ENCODE results near the gene DOCK7. TPM values are rescaled to one million over a fixed set of nuclear protein-coding genes. Genes with fewer than 3 reads are reported as not detected.

The DOCK7 gene
- total and polyA plus RNA-seq, 2 of the 8 experiments (the other 6 are each of a cell fraction or from before 2014, with no cell fraction given): 10.2 to 33.7 TPM

DNA sequence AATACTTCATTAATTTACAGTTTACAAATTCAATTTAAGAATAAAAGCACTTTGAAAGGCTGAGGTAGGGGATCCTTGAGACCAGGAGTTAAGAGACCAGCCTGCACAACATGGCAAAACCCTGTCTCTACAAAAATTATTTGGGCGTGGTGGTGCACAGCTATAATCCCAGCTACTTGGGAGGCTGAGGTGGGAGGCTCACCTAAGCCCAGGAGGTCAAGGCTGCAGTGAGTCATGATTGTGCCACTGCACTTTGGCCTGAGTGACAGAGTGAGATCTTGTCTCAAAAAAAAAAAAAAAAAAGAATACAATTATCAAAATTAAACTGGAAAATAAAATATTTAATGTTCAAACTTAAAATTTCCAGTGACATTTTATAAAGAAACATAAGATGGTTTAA lies 179.2 kb downstream of the DOCK7 start (continued):
- TF ChIP-seq, protein P1, sequence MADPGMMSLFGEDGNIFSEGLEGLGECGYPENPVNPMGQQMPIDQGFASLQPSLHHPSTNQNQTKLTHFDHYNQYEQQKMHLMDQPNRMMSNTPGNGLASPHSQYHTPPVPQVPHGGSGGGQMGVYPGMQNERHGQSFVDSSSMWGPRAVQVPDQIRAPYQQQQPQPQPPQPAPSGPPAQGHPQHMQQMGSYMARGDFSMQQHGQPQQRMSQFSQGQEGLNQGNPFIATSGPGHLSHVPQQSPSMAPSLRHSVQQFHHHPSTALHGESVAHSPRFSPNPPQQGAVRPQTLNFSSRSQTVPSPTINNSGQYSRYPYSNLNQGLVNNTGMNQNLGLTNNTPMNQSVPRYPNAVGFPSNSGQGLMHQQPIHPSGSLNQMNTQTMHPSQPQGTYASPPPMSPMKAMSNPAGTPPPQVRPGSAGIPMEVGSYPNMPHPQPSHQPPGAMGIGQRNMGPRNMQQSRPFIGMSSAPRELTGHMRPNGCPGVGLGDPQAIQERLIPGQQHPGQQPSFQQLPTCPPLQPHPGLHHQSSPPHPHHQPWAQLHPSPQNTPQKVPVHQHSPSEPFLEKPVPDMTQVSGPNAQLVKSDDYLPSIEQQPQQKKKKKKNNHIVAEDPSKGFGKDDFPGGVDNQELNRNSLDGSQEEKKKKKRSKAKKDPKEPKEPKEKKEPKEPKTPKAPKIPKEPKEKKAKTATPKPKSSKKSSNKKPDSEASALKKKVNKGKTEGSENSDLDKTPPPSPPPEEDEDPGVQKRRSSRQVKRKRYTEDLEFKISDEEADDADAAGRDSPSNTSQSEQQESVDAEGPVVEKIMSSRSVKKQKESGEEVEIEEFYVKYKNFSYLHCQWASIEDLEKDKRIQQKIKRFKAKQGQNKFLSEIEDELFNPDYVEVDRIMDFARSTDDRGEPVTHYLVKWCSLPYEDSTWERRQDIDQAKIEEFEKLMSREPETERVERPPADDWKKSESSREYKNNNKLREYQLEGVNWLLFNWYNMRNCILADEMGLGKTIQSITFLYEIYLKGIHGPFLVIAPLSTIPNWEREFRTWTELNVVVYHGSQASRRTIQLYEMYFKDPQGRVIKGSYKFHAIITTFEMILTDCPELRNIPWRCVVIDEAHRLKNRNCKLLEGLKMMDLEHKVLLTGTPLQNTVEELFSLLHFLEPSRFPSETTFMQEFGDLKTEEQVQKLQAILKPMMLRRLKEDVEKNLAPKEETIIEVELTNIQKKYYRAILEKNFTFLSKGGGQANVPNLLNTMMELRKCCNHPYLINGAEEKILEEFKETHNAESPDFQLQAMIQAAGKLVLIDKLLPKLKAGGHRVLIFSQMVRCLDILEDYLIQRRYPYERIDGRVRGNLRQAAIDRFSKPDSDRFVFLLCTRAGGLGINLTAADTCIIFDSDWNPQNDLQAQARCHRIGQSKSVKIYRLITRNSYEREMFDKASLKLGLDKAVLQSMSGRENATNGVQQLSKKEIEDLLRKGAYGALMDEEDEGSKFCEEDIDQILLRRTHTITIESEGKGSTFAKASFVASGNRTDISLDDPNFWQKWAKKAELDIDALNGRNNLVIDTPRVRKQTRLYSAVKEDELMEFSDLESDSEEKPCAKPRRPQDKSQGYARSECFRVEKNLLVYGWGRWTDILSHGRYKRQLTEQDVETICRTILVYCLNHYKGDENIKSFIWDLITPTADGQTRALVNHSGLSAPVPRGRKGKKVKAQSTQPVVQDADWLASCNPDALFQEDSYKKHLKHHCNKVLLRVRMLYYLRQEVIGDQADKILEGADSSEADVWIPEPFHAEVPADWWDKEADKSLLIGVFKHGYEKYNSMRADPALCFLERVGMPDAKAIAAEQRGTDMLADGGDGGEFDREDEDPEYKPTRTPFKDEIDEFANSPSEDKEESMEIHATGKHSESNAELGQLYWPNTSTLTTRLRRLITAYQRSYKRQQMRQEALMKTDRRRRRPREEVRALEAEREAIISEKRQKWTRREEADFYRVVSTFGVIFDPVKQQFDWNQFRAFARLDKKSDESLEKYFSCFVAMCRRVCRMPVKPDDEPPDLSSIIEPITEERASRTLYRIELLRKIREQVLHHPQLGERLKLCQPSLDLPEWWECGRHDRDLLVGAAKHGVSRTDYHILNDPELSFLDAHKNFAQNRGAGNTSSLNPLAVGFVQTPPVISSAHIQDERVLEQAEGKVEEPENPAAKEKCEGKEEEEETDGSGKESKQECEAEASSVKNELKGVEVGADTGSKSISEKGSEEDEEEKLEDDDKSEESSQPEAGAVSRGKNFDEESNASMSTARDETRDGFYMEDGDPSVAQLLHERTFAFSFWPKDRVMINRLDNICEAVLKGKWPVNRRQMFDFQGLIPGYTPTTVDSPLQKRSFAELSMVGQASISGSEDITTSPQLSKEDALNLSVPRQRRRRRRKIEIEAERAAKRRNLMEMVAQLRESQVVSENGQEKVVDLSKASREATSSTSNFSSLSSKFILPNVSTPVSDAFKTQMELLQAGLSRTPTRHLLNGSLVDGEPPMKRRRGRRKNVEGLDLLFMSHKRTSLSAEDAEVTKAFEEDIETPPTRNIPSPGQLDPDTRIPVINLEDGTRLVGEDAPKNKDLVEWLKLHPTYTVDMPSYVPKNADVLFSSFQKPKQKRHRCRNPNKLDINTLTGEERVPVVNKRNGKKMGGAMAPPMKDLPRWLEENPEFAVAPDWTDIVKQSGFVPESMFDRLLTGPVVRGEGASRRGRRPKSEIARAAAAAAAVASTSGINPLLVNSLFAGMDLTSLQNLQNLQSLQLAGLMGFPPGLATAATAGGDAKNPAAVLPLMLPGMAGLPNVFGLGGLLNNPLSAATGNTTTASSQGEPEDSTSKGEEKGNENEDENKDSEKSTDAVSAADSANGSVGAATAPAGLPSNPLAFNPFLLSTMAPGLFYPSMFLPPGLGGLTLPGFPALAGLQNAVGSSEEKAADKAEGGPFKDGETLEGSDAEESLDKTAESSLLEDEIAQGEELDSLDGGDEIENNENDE (IDR thresholded peaks at IDR 0.05; ENCODE audit: insufficient replicate concordance, low read length): no peak
- TF ChIP-seq TCF12 (IDR thresholded peaks at IDR 0.05; ENCODE audit: low read depth, low read length): no peak
- TF ChIP-seq HDAC6 (IDR thresholded peaks at IDR 0.05; ENCODE audit: low read depth, low read length): no peak
- TF ChIP-seq POU5F1 (IDR thresholded peaks at IDR 0.05; ENCODE audit: low read depth, low read length): no peak
- no peak for TF ChIP-seq SP2 (IDR thresholded peaks at IDR 0.05; ENCODE audit: low read length)

All from H1 (cell line).